ENCODE measurements around the gene SLFN14.

DNA sequence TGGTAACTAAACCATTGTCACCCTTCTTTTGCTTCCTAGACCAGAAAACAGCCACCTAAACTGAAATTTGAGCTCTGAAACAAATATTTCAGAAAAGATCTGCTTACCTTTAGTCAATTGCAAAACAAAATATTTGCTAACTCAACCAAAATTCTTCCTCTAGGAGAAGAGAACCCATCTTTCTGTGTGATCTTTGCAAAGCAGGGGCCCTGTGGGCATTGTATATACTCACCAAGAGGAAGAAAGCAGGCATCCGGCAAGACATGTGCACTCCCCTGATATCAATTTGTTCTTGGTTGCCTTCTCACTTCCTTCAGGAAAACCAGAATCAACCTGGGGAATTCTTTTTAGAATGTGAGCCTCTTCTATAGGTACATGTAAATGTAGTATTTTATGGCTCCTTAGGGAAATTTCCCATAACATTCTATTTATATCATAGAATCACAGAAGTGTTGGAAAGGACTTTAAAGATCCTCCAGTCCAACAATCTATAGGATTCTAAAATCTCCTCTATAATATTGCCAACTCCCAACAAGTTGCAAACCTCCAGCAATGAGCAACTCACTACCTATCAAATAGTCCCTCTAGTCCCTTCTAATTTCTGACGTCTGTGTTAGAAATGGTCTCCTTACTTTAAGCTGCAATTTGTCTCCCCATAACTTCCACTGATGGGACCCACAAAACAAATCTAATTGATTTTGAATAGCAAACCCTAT, 966 bp downstream of the SLFN14 start:
- TF ChIP-seq POLR2A (IDR thresholded peaks at IDR 0.05) = no peak
- TF ChIP-seq, protein P1, sequence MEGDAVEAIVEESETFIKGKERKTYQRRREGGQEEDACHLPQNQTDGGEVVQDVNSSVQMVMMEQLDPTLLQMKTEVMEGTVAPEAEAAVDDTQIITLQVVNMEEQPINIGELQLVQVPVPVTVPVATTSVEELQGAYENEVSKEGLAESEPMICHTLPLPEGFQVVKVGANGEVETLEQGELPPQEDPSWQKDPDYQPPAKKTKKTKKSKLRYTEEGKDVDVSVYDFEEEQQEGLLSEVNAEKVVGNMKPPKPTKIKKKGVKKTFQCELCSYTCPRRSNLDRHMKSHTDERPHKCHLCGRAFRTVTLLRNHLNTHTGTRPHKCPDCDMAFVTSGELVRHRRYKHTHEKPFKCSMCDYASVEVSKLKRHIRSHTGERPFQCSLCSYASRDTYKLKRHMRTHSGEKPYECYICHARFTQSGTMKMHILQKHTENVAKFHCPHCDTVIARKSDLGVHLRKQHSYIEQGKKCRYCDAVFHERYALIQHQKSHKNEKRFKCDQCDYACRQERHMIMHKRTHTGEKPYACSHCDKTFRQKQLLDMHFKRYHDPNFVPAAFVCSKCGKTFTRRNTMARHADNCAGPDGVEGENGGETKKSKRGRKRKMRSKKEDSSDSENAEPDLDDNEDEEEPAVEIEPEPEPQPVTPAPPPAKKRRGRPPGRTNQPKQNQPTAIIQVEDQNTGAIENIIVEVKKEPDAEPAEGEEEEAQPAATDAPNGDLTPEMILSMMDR (IDR thresholded peaks at IDR 0.05) = no peak
